ENCODE results near the gene PAX7.

The PAX7 gene

GRCh38 chr1:18786149-18786548, 155.5 kb downstream of the PAX7 start:
- Histone ChIP-seq H3K27me3 (ENCODE audit: control insufficient read depth, insufficient read depth, low read length) (peaks cover 16% of the 10 kb centered on the region), H3K9me3 (ENCODE audit: control insufficient read depth, insufficient read depth, low read length) (no peaks in the 10 kb centered on the region)

GRCh38 chr1:18787825-18788385, 157.3 kb downstream of the PAX7 start:
- Histone ChIP-seq H3K27me3 (ENCODE audit: control insufficient read depth, insufficient read depth, low read length) (peaks cover 16% of the 10 kb centered on the region), H3K4me1 (ENCODE audit: control insufficient read depth, insufficient read depth, low read length) (peaks cover 20% of the 10 kb centered on the region)

More at GRCh38 chr1:18786149-18786548, 155.5 kb downstream of the PAX7 start:
- H3K27ac ChIP-seq (ENCODE audit: low read depth, low read length): no peak overlapping the region
- H3K36me3 ChIP-seq (ENCODE audit: control insufficient read depth, insufficient read depth, low read length): no peaks in the 10 kb centered on the region
- H3K4me3 ChIP-seq (ENCODE audit: low read depth, low read length): no peak overlapping the region
- no peak overlapping the region for H3K9ac ChIP-seq (ENCODE audit: low read depth, low read length)
- H3K4me1 ChIP-seq (ENCODE audit: control insufficient read depth, insufficient read depth, low read length): peaks cover 20% of the 10 kb centered on the region

GRCh38 chr1:18789246-18789645, 158.6 kb downstream of the PAX7 start:
- Histone ChIP-seq H3K9me3 (ENCODE audit: control insufficient read depth, insufficient read depth, low read length) (no peaks in the 10 kb centered on the region), H3K4me3 (ENCODE audit: low read depth, low read length) (no peak overlapping the region), H3K9ac (ENCODE audit: low read depth, low read length) (no peak overlapping the region), H3K27me3 (ENCODE audit: control insufficient read depth, insufficient read depth, low read length) (peaks cover 7% of the 10 kb centered on the region; the same call in 1 of the 2 replicates), H3K27ac (ENCODE audit: low read depth, low read length) (no peak overlapping the region), H3K36me3 (ENCODE audit: control insufficient read depth, insufficient read depth, low read length) (no peaks in the 10 kb centered on the region), H3K4me1 (ENCODE audit: control insufficient read depth, insufficient read depth, low read length) (peaks cover 18% of the 10 kb centered on the region)

More at GRCh38 chr1:18787825-18788385, 157.3 kb downstream of the PAX7 start:
- Histone ChIP-seq H3K4me3 (ENCODE audit: low read depth, low read length) (no peak overlapping the region), H3K9ac (ENCODE audit: low read depth, low read length) (no peak overlapping the region), H3K27ac (ENCODE audit: low read depth, low read length) (no peak overlapping the region), H3K9me3 (ENCODE audit: control insufficient read depth, insufficient read depth, low read length) (no peaks in the 10 kb centered on the region), H3K36me3 (ENCODE audit: control insufficient read depth, insufficient read depth, low read length) (no peaks in the 10 kb centered on the region)

- H3K4me1 ChIP-seq (ENCODE audit: control insufficient read depth, insufficient read depth, low read length): peaks cover 8% of the 10 kb centered on the region; the same call in 1 of the 2 replicates
- H3K27me3 ChIP-seq (ENCODE audit: control insufficient read depth, insufficient read depth, low read length): no peaks in the 10 kb centered on the region; the same call in 1 of the 2 replicates
- H3K9ac ChIP-seq (ENCODE audit: low read depth, low read length): no peak overlapping the region
- no peaks in the 10 kb centered on the region for H3K36me3 ChIP-seq (ENCODE audit: control insufficient read depth, insufficient read depth, low read length)
- H3K9me3 ChIP-seq (ENCODE audit: control insufficient read depth, insufficient read depth, low read length): no peaks in the 10 kb centered on the region
- no peak overlapping the region for H3K4me3 ChIP-seq (ENCODE audit: low read depth, low read length)
- H3K27ac ChIP-seq (ENCODE audit: low read depth, low read length): no peak overlapping the region
Observed at GRCh38 chr1:18792747-18793146, 162.1 kb downstream of the PAX7 start.

- H3K27me3 ChIP-seq (ENCODE audit: control insufficient read depth, insufficient read depth, low read length): no peaks in the 10 kb centered on the region; the same call in 1 of the 2 replicates
- H3K9me3 ChIP-seq (ENCODE audit: control insufficient read depth, insufficient read depth, low read length): no peaks in the 10 kb centered on the region
- H3K4me3 ChIP-seq (ENCODE audit: low read depth, low read length): no peak overlapping the region
- no peaks in the 10 kb centered on the region for H3K36me3 ChIP-seq (ENCODE audit: control insufficient read depth, insufficient read depth, low read length)
- H3K4me1 ChIP-seq (ENCODE audit: control insufficient read depth, insufficient read depth, low read length): peaks cover 8% of the 10 kb centered on the region; the same call in 1 of the 2 replicates
- H3K9ac ChIP-seq (ENCODE audit: low read depth, low read length): no peak overlapping the region
- H3K27ac ChIP-seq (ENCODE audit: low read depth, low read length): no peak overlapping the region
Observed at GRCh38 chr1:18793164-18793563, 162.5 kb downstream of the PAX7 start.

GRCh38 chr1:18794051-18794450, 163.4 kb downstream of the PAX7 start:
- H3K9ac ChIP-seq (ENCODE audit: low read depth, low read length): no peak overlapping the region
- H3K4me3 ChIP-seq (ENCODE audit: low read depth, low read length): no peak overlapping the region
- no peaks in the 10 kb centered on the region for H3K9me3 ChIP-seq (ENCODE audit: control insufficient read depth, insufficient read depth, low read length)
- H3K4me1 ChIP-seq (ENCODE audit: control insufficient read depth, insufficient read depth, low read length): peaks cover 8% of the 10 kb centered on the region; the same call in 1 of the 2 replicates
- no peaks in the 10 kb centered on the region for H3K36me3 ChIP-seq (ENCODE audit: control insufficient read depth, insufficient read depth, low read length)
- no peaks in the 10 kb centered on the region; the same call in 1 of the 2 replicates for H3K27me3 ChIP-seq (ENCODE audit: control insufficient read depth, insufficient read depth, low read length)
- H3K27ac ChIP-seq (ENCODE audit: low read depth, low read length): no peak overlapping the region

GRCh38 chr1:18794561-18794960, 163.9 kb downstream of the PAX7 start:
- no peaks in the 10 kb centered on the region for H3K36me3 ChIP-seq (ENCODE audit: control insufficient read depth, insufficient read depth, low read length)
- peak overlapping the region; percentile 21 for H3K27ac ChIP-seq (ENCODE audit: low read depth, low read length)
- H3K27me3 ChIP-seq (ENCODE audit: control insufficient read depth, insufficient read depth, low read length): no peaks in the 10 kb centered on the region; the same call in 1 of the 2 replicates
- H3K4me1 ChIP-seq (ENCODE audit: control insufficient read depth, insufficient read depth, low read length): peaks cover 8% of the 10 kb centered on the region; the same call in 1 of the 2 replicates
- H3K9ac ChIP-seq (ENCODE audit: low read depth, low read length): no peak overlapping the region
- no peak overlapping the region for H3K4me3 ChIP-seq (ENCODE audit: low read depth, low read length)
- H3K9me3 ChIP-seq (ENCODE audit: control insufficient read depth, insufficient read depth, low read length): no peaks in the 10 kb centered on the region

GRCh38 chr1:18795002-18795689, 164.5 kb downstream of the PAX7 start:
- H3K9ac ChIP-seq (ENCODE audit: low read depth, low read length): no peak overlapping the region
- H3K27ac ChIP-seq (ENCODE audit: low read depth, low read length): no peak overlapping the region
- no peaks in the 10 kb centered on the region for H3K9me3 ChIP-seq (ENCODE audit: control insufficient read depth, insufficient read depth, low read length)
- no peak overlapping the region for H3K4me3 ChIP-seq (ENCODE audit: low read depth, low read length)
- no peaks in the 10 kb centered on the region; the same call in 1 of the 2 replicates for H3K27me3 ChIP-seq (ENCODE audit: control insufficient read depth, insufficient read depth, low read length)
- H3K4me1 ChIP-seq (ENCODE audit: control insufficient read depth, insufficient read depth, low read length): peaks cover 8% of the 10 kb centered on the region; the same call in 1 of the 2 replicates
- no peaks in the 10 kb centered on the region for H3K36me3 ChIP-seq (ENCODE audit: control insufficient read depth, insufficient read depth, low read length)

- H3K27ac ChIP-seq (ENCODE audit: low read depth, low read length): no peak overlapping the region
- no peak overlapping the region for H3K9ac ChIP-seq (ENCODE audit: low read depth, low read length)
- no peak overlapping the region for H3K4me3 ChIP-seq (ENCODE audit: low read depth, low read length)
- no peaks in the 10 kb centered on the region for H3K36me3 ChIP-seq (ENCODE audit: control insufficient read depth, insufficient read depth, low read length)
- no peaks in the 10 kb centered on the region for H3K27me3 ChIP-seq (ENCODE audit: control insufficient read depth, insufficient read depth, low read length)
- peaks cover 8% of the 10 kb centered on the region; the same call in 1 of the 2 replicates for H3K4me1 ChIP-seq (ENCODE audit: control insufficient read depth, insufficient read depth, low read length)
- H3K9me3 ChIP-seq (ENCODE audit: control insufficient read depth, insufficient read depth, low read length): no peaks in the 10 kb centered on the region
Observed at GRCh38 chr1:18796950-18797349, 166.3 kb downstream of the PAX7 start.
